ENCODE results near the gene FAF1.

Gene FAF1

GRCh38 chr1:50701706-50702317 lies 258.3 kb downstream of the FAF1 start:
- H3K27me3 ChIP-seq (ENCODE audit: low read length): no peaks in the 10 kb centered on the region
- no peaks in the 10 kb centered on the region for H3K79me2 ChIP-seq (ENCODE audit: insufficient read depth, low read length)
- H3K27ac ChIP-seq (ENCODE audit: low read depth, low read length): no peak overlapping the region
- H3K9me3 ChIP-seq (ENCODE audit: insufficient read depth, low read length): no peaks in the 10 kb centered on the region
- TF ChIP-seq EZH2phosphoT487 (conservative IDR thresholded peaks at IDR 0.05; ENCODE audit: low read length) (no peak), CTCF (IDR thresholded peaks at IDR 0.05; ENCODE audit: insufficient read depth, low read length, poor library complexity, severe bottlenecking) (no peak)
- no peak overlapping the region for H3K4me3 ChIP-seq (ENCODE audit: insufficient read depth, low read length, poor library complexity, severe bottlenecking)
- no peaks in the 10 kb centered on the region for H3K9me2 ChIP-seq (replicated peaks; ENCODE audit: insufficient read depth, low read length)
- H4K20me1 ChIP-seq (ENCODE audit: low read depth, low read length): no peaks in the 10 kb centered on the region
- H2AFZ ChIP-seq (ENCODE audit: low read depth, low read length, severe bottlenecking): no peak overlapping the region
- H3K9ac ChIP-seq (ENCODE audit: low read length): no peak overlapping the region
- no peak overlapping the region for H3K4me2 ChIP-seq (ENCODE audit: low read depth, low read length, poor library complexity, severe bottlenecking)
- no peaks in the 10 kb centered on the region for H3K36me3 ChIP-seq (ENCODE audit: low read length)
- peaks cover 21% of the 10 kb centered on the region; the same call in 1 of the 2 replicates for H3F3A ChIP-seq (ENCODE audit: insufficient read depth)

GRCh38 chr1:50700621-50701020 lies 259.4 kb downstream of the FAF1 start:
- no peaks in the 10 kb centered on the region for H3K9me2 ChIP-seq (replicated peaks; ENCODE audit: insufficient read depth, low read length)
- no peaks in the 10 kb centered on the region for H3K36me3 ChIP-seq (ENCODE audit: low read length)
- no peak overlapping the region for H3K4me3 ChIP-seq (ENCODE audit: insufficient read depth, low read length, poor library complexity, severe bottlenecking)
- no peaks in the 10 kb centered on the region for H4K20me1 ChIP-seq (ENCODE audit: low read depth, low read length)
- H2AFZ ChIP-seq (ENCODE audit: low read depth, low read length, severe bottlenecking): no peak overlapping the region
- no peak overlapping the region for H3K4me2 ChIP-seq (ENCODE audit: low read depth, low read length, poor library complexity, severe bottlenecking)
- no peak overlapping the region for H3K27ac ChIP-seq (ENCODE audit: low read depth, low read length)
- peaks cover 21% of the 10 kb centered on the region; the same call in 1 of the 2 replicates for H3F3A ChIP-seq (ENCODE audit: insufficient read depth)
- no peaks in the 10 kb centered on the region for H3K27me3 ChIP-seq (ENCODE audit: low read length)
- no peaks in the 10 kb centered on the region for H3K9me3 ChIP-seq (ENCODE audit: insufficient read depth, low read length)
- no peaks in the 10 kb centered on the region for H3K79me2 ChIP-seq (ENCODE audit: insufficient read depth, low read length)
- no peak overlapping the region for H3K9ac ChIP-seq (ENCODE audit: low read length)
- TF ChIP-seq EZH2phosphoT487 (conservative IDR thresholded peaks at IDR 0.05; ENCODE audit: low read length) (no peak), CTCF (IDR thresholded peaks at IDR 0.05; ENCODE audit: insufficient read depth, low read length, poor library complexity, severe bottlenecking) (no peak)

DNA sequence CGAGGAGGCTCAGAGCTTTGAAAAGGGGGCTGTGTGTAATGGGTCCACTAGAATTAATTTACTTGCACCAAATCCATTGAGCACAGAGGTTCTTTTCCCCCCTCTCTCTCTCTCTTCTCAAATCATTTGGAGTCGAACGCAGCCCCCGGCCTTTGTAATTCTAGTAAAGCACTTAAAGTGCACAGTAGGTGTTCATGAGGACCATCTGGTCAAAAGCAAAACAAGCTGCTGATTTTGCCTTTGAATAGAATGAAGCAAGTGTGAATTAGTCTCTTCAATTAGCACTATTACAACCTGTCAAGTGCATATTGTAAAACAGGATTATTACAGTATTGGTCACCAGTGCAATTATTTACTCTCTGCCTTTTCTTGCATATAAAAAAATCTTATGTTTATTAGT lies 259.9 kb downstream of the FAF1 start:
- no peak overlapping the region for H3K27ac ChIP-seq (ENCODE audit: low read depth, low read length)

More for the DNA sequence above, 259.9 kb downstream of the FAF1 start:
- H3K9me3 ChIP-seq (ENCODE audit: insufficient read depth, low read length): no peaks in the 10 kb centered on the region
- H3K9ac ChIP-seq (ENCODE audit: low read length): no peak overlapping the region
- no peaks in the 10 kb centered on the region for H3K27me3 ChIP-seq (ENCODE audit: low read length)
- H3K79me2 ChIP-seq (ENCODE audit: insufficient read depth, low read length): no peaks in the 10 kb centered on the region
- no peaks in the 10 kb centered on the region for H3K36me3 ChIP-seq (ENCODE audit: low read length)
- no peak overlapping the region for H3K4me2 ChIP-seq (ENCODE audit: low read depth, low read length, poor library complexity, severe bottlenecking)
- TF ChIP-seq CTCF (IDR thresholded peaks at IDR 0.05; ENCODE audit: insufficient read depth, low read length, poor library complexity, severe bottlenecking): no peak
- no peak for TF ChIP-seq EZH2phosphoT487 (conservative IDR thresholded peaks at IDR 0.05; ENCODE audit: low read length)
- H4K20me1 ChIP-seq (ENCODE audit: low read depth, low read length): no peaks in the 10 kb centered on the region
- no peak overlapping the region for H2AFZ ChIP-seq (ENCODE audit: low read depth, low read length, severe bottlenecking)
- no peak overlapping the region for H3K4me3 ChIP-seq (ENCODE audit: insufficient read depth, low read length, poor library complexity, severe bottlenecking)
- H3K9me2 ChIP-seq (replicated peaks; ENCODE audit: insufficient read depth, low read length): no peaks in the 10 kb centered on the region
- H3F3A ChIP-seq (ENCODE audit: insufficient read depth): peaks cover 16% of the 10 kb centered on the region; the same call in 1 of the 2 replicates
